HG03520 (cell line): ENCODE results near the gene SCAPER.
"Not testable (repeated sequence)": the region's sequence is repeated elsewhere in the genome, so short reads cannot be mapped to it uniquely, and the experiment has no call there.

Experiments
- ATAC-seq: cut with Tn5 transposase; IDR thresholded peaks from one replicate; pipeline ENCODE4 v1.9.1; 2021; ENCODE audit warnings: mild to moderate bottlenecking, moderate library complexity; ENCODE audit not compliant: unreplicated experiment

The SCAPER gene

DNA sequence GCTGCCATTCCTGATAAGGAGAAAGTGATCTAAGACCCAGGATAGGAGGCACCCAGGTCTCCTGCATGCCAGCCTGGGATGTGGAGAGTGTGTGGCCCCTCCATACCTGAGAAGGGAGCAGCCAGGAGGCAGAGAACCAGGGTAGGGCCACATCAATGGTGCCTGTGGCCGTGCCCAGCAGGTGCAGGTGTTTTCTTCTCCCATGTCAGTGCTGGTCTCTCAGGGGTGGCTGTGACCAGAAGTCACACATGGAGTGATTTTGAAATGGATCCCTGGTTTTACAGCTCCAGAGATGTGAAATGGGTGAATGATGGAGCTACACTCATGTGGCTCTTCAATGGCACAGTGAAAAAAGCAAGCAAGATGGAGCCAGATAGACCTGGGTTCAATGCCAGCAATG is 571.8 kb downstream of the SCAPER start:
- no peak for ATAC-seq

DNA sequence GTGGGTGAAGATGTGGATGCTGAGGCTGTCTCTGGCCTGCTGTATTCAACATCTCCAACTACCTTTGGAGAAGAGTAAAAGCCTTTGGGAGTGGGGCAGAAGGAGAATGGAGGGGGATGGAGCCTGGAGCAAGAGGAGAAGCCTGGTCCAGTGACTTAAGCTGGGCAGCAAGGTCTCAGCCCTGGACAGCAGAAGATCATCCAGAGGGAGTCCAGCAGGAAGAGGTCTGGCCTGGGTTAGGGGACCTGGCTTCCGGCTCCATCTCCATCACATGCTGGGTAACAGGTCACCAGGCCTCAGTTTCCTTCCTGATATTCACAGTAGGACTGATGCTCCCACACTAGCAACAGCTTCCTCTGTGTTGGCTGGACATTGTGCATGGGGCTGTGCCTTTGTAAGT is 572.3 kb downstream of the SCAPER start:
- no peak for ATAC-seq

DNA sequence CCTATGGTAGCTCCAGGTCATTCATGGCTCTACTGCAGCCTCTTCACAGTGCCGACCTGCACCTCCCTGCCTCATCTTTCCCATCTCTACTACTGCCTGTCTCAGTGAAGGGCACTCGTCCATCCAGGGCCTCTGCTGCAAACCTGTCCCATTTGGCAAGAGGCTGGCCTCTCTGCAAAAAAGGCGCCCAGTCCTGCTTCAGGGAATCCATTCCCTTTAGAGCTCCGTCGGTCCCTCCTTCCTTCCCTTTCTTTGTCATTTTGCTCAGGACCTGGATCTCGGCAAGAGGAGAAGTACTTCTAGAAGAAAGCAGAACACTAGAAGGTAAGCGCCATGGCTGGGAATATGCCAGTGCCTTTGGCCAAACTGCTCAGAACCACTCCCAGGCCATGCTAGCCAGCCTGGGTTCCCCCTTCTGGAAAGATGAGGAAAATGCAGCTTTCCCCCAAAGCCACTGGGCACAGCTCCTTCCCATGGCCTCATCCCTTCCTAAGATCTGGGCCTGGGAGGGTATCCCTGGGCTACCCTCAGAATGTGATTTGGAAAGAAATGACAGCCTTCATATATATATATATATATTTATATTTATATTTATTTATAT is 575.0 kb downstream of the SCAPER start:
- ATAC-seq, result no peak

DNA sequence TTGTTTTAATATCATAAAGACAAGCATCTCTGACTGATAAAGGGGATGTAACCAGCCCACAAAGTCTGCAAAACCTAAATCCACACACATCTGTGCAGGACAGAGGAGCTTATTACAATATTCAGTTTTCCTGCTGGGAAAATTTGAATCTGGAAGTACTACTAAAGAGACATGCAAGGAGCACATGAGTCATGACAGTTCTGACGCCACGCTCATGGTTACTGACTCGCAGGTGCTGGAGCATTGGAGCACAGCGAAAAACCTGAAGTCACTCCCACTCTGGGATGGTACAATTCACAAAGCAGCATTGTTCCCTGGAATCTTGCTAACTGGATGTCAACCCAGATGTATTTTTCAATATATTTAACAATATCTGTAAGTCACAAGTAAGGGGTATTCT is 576.2 kb downstream of the SCAPER start:
- ATAC-seq, result no peak

DNA sequence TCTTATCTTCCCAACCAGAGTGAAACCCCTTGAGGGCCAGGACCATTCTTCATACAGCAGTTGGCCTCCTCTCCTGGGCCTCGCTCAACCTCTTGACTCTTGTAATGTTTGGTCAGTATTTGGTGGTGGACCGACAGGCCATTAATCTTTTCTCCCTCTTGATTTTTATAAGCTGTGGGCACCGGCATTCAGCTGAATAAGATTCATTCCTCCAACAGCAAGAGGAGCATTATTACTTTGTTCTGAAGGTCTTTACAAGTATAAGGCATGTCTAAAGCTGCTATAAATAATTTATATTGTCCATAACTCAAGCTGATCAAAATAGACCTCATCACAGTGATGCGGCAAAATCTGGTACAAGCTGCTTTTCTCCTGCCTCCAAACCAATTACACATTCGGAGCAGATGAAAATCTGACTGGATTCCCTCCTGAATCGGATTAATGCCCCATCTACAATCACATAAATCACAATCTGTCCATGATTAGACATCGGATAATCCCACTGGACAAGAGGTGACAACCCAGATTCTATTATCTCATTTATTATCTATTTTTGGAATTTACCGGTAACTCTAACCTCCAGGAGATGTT is 576.9 kb downstream of the SCAPER start:
- no peak for ATAC-seq

DNA sequence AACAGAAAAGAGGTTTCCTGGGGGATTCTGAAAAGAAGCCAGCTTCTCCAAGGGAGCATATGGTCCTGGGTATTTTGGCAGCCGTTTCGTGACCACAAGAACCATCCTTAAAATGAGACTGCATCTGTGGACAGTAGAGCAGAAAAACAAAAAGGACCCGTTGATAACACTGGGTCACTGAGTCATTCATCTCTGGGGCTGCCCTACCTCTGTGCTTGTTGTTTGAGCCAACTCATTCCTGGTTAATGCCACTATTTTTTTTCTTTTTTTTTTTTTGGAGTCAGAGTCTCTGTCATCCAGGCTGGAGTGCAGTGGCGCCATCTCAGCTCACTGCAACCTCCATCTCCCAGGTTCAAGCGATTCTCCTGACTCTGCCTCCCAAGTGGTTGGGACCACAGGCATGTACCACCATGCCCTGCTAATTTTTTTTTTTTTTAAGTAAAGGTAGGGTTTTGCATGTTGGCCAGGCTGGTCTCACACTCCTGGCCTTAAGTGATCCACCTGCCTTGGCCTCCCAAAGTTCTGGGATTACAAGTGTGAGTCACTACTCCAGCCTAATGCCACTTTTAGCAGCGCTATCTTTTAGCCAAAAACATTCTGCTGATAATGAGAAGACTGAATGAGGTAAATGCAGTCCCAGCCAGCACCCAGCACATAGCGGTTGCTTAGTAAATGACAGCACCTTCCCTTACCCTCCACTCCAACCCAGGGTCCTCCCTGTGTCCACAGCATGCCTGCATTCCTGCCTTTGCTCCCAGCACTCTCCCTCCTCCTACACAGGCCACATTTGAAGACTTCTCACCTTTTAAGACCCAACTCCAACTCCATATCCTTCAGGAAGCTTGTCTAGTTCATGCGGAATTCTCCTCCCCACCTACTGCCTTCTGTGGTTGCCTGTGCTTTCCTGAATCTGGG is 577.7 kb downstream of the SCAPER start:
- ATAC-seq, result no peak

DNA sequence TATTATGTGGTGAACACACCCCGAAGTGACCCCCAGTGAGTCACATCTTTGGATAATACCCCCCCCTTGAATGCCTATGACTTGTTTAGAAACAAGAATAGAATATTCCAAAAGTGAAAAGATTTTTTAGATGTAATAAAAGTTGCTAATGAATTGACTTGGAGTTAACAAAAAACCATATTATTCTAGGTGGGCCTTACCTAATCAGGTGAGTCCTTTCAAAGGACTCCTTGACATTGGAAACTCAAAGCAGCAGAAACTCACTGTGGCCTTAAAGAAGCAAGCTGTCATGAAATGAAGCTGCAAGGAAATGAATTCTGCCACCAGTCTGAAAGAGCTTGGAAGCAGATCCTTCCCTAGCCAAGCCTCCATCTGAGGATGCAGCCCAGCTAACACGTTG is 579.4 kb downstream of the SCAPER start:
- ATAC-seq, result no peak

DNA sequence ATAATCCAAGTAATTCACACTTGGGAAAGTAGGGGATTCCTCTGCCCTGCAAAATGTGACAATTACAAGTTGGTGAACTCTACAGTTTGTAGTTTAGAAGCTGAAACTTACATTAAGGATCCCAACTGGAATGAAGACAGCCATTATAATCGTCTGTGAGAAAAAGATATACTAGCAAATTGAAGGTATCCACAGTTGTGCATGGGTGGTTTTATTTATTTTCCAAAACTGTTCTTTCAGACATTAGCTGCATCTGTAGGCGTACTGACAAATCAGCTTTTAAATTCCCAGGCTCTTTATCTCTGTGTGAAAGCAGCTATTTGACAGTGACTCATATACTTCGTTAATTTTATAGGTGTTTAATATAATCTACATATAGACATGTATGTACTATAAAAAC is 581.1 kb downstream of the SCAPER start:
- no peak for ATAC-seq

DNA sequence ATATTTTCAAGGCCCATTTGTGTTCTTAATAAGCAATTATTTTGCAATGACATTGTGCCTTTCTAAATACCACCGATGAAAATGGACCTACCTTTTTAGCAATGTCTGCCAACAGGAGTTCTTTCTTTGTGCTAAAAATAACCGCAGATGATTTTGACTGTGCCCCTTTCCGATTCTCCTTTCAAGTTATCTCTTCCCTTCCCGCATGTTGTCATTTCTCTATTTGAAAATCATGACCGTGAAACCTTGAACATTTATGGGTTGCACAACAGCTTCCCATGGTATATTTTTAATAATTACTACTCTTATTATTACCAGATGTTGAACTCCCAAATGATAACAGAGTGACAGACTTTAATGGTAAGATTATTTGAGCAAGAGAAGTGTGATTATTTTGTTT is 583.5 kb downstream of the SCAPER start:
- no peak for ATAC-seq

DNA sequence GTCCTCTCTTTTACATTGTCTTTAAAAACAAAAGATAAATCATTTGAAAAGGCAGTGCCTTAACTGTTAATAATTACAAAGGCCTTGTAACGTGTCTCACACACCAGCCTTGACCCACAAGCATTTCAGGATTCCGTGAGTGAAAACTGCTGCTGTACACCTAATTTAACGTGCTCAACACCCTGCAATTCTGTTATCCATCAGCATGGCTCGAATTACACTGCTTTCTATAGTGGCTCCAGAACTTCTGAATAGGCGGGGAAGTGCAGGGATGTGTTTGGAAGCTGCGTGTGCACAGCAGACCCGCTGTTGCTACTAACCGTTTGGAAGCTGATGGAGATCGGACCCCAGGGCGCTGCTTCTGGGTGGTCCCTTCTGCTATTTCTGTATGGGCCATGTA is 584.0 kb downstream of the SCAPER start:
- no peak for ATAC-seq

DNA sequence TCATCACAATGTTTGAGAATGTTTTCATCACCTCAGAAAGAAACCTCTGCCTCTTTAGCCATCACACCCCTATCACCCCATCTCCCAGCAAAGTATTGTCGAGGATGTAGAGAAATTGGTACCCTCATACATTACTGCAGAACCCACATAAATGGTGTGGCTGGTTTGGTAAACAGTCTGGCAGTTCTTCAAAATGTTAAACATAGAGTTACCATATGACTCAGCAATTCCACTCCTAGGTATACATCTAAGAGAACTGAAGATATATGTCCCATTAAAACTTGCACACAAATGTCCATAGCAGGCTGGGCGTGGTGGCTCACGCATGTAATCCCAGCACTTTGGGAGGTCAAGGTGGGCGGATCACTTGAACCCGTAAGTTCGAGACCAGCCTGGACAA is 585.1 kb downstream of the SCAPER start:
- no peak for ATAC-seq

DNA sequence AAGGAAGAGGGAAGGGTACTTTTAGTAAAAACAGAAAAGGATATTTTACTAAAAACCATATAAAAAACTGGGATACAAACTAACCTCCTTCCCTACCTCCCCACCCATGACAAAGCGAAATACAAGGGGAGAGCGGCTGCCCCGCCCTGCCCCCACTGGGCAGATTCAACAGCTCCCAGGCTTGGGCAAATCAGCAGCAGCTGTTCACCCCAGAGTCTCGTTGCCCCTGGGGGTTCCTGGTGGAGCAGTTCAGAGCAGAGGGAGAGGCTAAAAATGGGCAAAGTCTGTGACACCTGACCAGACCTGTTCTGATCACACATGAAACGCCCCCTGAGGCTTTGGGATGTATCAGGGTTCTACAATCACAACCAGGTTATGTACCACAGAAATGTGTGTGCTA is 591.4 kb downstream of the SCAPER start:
- ATAC-seq, result no peak

DNA sequence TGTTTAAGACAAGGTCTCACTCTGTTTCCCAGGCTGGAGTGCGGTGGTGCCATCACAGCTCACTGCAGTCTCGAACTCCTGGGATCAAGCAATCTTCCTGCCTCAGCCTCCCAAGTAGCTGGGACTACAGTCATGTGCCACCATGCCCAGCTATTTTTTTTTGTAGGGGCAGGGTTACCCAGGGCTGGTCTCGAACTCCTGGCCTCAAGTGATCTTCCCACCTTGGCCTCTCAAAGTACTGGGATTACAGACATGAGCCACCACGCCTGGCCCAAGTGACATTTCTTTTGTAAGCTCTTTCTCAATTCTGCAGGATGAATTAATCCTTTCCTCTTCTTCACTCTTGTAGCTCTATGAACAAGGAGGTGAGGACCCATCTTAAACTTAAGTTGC is 592.0 kb downstream of the SCAPER start:
- ATAC-seq, result not testable (repeated sequence)

DNA sequence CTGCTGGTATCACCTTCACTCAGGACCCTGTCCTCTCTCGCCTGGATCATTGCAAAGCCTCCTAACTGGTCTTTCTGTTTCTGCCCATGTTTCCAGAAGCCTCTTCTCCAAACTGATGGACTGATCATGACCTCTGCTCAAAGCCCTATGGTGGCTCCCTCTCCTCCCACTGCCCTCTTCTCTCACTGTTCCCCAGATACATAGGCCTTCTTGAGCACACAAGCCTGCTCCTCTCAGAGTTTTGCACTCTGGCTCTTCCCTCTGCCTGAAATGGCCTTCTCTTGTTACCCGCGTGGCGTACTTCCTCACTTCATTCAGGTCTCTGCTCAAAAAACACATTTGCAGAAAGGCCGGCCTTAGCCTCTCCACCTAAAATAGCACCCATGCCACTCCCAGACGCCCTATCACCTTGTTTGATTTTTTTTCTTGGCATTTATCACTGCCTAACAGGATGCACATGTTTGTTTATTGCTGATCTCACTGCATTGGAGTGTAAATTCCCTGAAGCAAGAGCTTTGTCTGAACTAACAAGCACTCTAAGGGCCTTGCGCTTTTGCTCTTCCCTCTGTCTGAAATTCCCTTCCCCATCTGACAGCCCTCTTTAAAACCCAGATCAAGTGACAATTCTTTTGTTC is 592.5 kb downstream of the SCAPER start:
- no peak for ATAC-seq

DNA sequence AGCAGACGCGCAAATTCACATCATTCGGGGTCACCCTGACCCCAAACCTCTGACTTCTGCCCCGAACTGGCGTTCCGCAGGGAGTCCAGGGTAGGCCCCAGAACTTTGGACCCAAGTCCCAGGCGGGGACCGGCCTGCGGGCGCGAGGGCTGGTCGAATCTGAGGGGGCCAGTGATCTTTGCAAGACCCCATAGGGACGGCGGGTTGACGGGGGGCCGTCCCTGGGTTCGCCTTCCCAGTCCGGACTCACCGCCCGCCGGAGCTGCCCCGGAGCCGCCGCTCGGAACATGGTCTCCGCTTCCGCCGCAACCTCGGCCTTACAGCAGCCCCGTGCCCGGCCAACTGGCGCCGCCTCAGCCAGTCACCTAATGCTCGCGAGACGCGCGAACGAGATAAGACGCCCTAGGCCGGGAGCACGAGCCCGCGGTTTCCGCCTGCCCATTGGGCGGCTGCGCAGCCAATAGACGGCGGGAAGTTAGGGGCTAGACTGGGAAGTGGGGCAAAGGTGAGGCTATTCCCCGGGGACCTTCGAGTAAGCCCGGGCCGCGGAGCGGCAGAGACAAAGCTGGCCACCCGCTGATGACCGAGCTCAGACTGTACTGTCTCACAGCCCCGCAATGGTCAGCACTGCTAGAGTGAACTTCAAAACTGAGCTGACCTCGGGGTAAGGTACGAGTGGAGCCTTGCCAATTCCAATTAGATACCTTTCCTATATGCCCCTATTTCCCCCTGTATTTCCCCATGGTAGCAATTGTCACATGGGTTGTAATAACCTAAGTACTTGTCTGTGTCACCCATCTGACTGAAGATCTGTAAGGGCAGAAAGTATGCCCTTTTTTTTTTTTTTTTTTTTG is 593.8 kb downstream of the SCAPER start, which contains the start of gene ETFA:
Gene ETFA (minus strand): TSS at position 370 of the 854 bp plus-strand sequence. CDS start 81 bp downstream, at position 289.
- ATAC-seq, result peak; percentile 94

DNA sequence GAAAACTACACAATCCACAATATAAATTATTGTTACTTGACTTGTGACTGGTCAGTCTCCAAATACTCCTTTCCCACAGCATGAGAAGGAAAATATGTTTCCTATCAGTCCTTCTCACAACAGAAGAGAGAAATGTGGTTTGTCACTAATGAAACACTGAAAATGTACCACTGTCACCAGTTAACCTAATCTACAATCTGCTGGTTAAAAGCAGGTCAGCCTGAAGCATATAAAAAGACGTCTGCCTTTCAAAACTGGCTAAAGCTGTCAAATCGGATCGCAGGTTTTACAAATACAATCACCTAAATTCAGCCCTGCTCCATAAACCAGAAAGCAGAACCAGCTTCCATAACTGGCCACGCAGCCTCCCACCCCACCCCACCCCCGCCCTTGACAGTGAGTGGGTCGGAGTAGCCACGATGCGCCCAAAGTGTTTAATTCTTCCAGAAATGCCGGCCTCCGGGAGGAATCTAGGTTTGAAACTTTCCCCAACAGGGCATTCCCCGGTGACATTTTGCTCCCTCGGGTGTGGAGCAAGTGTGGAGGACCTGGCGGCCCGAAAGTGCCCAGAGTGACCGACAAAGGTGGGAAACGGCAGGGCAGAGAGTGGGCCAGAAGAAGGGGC is 594.6 kb downstream of the SCAPER start:
- ATAC-seq, result peak; percentile 5

DNA sequence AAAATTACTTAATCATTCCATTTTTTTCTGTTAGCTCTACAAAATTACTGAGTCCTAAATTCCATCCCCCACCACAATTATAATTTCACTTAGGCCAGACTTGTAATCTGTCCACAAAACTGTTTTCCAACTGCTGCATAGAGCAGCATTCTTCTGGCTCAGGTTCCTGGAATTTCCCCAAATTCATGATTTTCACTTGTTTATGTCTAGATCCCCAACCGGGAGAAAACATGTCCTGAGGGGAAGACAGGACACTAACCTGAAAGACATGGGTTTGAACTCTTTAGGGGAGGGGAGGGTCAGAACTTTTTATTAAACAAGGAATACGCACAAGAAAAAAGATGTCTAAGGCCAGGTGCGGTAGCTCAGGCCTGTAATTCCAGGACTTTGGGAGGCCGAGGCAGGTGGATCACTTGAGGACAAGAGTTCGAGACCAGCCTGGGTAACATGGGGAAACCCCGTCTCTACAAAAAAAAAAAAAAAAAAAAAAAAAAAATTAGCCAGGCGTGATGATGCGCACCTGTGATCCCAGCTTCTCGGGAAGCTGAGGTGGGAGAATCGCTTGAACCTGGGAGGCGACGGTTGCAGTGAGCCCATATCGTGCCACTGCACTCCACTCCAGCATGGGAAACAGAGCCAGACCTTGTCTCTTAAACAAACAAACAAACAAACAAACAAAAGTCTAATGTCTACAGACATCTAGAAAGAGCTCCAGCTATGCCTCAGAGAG is 595.4 kb downstream of the SCAPER start:
- ATAC-seq, result no peak

DNA sequence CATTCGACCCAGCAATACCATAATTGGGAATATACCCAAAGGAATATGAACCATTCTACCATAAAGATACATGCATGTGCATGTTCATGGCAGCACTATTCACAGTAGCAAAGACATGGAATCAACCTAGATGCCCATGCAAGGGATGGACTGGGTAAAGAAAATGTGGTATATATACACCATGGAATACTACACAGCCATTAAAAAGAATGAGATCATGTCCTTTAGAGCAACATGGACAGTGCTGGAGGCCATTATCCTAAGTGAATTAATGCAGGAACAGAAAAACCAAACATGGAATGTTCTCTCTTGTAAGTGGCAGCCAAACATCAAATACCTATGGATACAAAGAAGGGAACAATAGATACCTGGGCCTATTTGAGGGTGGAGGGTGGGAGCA is 601.2 kb downstream of the SCAPER start:
- no peak for ATAC-seq

DNA sequence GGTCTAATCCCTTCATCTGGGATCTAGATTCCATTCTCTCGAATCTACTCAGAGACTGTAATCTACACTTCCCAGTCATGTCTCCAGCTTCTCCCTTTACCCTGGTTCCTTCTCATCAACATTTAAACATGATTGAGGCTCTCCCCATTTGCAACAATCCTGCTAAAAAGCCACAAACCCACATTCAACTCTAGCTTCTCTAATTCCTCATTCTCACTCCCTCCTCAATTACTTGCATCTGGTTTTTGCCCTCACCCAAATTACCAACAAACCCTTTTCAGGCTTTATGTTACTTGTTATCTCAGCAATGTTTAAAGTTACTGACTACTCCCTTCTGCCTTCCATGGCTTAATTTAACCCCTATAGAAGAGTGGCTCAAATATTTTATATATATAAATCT is 605.4 kb downstream of the SCAPER start:
- ATAC-seq, result no peak
